Measurements from ENCODE around the gene TAF5L. TPM values are rescaled to one million over a fixed set of nuclear protein-coding genes. Genes with fewer than 3 reads are reported as not detected.

TAF5L gene
- total RNA-seq, 1 donor from 2014 or later: 26.9 TPM

Other genes starting within 250 kb of the TAF5L start
- gene ACTA1, start 192.0 kb downstream of the TAF5L start, total RNA-seq: 9.5 TPM
- gene NUP133, start 117.8 kb downstream of the TAF5L start, total RNA-seq: 39.7 TPM
- gene ABCB10, start 67.4 kb downstream of the TAF5L start, total RNA-seq: 13.7 TPM
- gene URB2, start 125 bp upstream of the TAF5L start, total RNA-seq: 15.0 TPM

Measured in ureter (tissue), 1 donor.